Cerebellar cortex (tissue), 1 donor: Measurements from ENCODE around the gene FSCN2.

Source experiments
- DNase-seq: peaks from one replicate; pipeline ENCODE4 v3.0.0-alpha.2; 2015; ENCODE audit warnings: low spot score

Gene FSCN2

DNA sequence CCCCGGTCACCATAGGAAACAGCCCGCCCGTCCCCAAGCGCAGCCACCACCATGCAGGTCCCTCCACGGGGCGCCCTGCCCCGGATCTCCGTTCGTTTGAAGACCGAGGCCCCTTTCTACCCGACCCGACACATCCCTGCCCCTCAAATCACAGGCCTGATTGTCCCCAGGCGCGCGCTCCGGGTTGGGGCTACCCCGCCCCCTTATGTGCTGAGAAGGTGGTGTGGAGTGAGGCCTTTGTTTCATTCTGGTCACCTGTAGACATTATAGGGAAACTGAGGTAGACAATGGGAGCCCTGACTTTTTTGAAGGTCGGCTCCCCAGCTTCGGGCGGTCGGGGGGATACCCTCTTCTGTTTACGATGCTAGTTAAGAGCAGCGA is 14.8 kb upstream of the FSCN2 start:
- DNase-seq, result peak; percentile 77

DNA sequence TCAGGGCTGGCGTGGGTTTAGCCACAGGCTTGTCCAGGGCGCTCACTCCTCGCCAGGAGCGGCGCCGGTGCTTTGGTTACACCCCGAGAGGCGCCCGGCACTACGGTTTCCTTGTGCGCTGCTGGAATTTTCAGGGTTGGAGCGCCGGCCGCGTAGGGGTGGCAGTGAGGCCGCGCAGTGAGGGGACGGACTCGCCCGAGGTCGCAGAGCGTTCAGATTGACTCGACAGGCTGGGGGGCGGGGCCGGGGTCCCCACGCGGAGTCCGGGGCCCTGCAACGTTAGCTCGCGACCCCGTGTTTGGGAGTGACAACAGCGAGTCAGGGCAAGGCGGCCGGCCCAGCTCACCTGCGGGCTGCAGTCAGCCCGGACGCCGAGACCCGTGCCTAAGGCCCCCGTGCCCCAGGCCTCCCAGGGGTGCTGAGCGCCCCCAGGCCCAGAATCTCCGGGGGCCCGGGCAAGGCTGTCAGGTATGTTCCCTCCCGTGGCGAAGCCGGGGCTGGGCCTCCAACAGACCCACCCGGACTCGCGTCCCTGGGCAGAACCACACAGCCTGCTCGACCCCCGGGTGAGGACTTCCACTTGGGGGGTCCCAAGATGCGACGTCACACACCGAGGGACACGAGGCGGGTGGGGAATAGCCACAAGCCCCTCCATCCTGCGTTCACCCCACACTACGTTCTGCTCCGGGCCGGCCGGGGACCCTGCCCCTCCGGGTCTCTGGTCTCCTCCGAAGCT is 14.3 kb upstream of the FSCN2 start:
- DNase-seq, result peak; percentile 75

DNA sequence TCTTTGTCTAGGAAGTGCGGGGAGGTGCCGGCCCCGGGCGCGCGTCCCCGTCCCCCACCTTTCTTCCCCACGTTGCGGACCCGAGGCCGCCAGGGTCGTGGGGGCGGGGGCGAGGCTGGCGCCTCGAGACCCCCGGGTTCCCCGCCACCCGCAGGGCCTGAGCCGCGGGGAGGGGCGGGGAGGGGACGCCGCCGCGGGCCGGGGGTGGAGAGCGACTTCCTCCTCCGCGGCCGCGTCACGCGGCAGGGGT is 13.8 kb upstream of the FSCN2 start:
- DNase-seq, result no peak

DNA sequence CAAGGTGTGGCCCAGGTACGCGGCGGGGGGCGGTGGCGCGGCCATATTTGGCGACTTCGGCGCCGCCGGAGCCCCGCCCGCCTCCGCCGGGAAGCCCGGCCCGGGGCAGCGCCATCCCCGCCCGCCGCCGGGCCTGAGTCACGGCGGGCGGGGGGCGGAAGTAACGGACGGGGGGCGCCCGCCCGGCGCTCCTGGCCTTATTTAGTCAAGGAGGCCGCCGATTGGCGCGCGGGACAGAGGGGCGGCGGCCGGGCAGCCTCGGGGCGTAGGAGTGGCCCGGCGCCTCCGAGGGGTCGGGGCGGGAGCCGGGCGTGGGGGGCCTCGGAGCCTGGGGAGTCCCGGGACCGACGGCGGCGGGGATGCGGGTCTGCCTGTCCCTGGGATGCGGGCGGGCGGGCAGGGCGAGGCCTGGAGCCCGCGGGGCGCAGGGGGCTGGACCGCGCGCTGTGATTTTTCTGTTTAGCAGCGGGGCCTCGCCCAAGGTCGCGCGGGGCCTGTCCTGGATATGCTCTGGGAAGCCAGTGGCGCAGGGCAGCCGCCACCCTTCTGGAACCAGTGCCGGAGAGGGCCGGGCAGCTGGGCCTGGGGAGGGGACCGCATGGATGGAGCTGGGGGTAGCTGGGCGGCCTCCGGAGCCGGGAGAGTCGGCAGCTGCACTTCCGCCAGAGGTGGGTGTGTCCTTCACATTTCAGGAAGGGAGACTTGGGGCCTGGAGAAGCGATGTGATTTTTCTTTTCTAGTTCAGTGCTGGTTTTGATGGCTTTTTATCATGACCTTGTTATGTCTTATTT is 13.2 kb upstream of the FSCN2 start:
- peak; percentile 58 for DNase-seq

DNA sequence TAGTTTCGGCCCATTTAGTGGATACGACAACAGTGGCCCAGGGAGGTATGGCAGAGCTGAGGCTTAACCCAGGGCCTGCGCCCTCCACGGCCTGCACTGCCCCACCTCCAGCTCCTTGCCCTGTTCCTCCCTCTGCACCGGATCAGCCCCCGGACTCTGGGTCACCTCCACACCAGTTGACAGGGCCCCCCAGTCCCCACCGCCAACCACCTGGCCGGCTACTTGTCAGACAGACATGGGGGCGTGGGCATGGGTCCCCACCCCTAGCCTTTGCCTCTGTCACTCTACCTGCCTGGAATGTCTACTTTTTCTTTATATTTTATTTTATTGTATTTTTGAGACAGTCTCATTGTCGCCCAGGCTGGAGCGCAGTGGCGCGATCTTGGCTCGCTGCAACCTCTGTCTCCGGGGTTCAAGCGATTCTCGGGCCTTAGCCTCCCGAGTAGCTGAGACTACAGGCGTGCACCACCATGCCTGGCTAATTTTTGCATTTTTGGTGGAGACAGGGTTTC is 12.6 kb upstream of the FSCN2 start:
- no peak for DNase-seq

DNA sequence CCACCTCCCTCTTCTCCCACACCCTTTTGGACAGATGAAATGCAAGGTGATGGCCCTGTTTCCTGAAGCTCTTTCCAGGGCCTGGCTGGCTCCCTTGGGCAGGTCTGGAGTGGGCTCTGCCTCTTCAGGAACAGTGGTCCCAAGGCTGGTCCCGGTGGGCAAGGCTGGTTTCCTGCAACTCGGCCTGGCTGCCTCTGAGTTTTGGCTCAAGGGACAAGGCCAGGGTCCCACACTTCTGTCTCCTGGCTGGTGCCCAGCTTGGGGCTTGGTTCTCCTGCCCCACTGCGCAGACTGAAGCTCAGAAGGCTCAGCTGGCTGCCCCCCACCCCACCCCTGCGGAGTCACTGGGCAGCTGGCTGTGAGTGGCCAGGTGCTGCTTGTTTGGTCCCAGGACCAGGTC is 11.7 kb upstream of the FSCN2 start:
- no peak for DNase-seq

DNA sequence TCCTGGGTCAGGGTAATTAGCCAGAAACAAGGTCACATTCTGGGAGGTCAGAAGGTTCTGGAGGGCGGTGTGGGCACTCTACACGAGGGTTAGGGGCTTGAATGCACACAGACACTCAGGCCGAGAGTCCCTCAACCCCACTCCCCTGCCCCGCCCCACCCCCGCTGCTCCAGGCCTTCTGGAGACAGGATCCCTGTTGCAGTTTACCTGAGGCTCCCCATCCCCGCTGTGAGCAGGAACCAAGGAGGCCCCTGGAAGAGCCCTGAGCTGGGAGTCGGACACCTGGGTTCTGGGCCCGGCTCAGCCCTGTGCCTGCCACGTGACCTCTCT is 11.2 kb upstream of the FSCN2 start:
- no peak for DNase-seq

DNA sequence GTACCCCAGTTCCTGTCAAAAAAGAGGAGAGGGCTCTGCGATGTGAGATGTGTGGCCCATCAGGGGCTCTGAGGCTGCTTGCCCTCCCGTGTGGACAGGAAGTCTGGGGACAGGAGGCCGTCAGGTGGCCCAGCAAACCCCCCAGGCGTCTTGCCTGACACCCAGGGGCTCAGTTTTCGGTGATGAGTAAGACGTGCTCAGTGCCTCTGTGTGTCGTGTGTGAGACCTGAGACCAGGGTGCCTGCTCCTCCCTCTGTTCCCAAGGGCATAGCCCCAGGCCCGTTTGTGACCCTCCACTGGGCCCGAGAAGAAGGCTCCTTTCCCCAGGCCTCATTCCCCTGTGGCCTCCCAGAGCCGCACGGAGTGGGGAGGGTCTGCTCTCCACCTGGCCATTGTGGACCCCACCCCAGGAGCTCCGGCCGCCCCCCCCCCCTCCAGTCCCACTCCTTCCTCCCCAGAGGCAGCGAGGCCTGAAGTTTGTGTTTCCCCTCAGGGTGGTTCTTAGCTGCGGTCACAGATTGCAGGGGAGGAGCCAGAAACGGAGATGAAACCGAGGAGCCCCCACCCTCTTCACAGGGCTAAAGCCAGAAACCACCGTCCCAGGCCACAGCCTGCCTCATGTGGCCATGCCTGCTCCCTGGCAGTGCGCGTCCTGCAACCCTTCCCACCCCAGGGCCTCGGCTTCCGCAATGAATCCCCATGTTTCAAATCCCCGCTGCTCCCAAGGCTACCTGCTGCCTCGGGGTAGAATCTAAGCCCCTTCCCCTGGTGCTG is 10.7 kb upstream of the FSCN2 start:
- DNase-seq, result no peak

DNA sequence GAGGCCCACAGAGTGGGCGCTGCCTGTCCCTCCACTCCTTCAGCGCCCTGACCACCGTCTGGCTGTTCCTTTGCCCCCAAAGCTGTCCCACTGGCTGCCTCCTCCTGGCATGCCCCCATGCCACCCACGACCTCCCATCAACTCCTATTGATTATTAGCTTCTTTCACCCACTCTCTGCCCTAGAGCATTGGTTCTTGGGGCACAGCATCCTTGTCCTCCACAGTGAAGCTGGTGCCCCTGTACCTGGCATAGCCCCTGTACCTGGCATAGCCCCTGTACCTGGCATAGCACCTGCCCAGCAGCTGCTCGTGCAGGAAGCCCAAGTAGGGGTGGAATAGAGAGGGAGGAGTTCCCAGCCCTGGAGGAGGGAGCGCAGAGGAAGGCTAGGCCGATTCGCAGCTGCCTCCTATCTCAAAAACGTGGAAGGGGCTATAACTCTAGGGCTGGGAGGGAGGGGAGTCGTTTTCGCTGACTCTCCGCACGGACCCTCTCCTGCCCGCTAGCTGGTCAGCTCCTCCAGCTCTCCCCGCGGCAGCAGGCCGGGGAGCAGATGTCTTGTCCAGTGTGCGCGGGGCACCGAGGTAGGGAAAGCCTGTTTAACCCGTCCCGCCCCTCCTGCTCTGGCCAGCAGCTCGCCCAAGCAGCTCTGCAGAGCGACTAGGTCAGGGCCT is 9.9 kb upstream of the FSCN2 start:
- no peak for DNase-seq

DNA sequence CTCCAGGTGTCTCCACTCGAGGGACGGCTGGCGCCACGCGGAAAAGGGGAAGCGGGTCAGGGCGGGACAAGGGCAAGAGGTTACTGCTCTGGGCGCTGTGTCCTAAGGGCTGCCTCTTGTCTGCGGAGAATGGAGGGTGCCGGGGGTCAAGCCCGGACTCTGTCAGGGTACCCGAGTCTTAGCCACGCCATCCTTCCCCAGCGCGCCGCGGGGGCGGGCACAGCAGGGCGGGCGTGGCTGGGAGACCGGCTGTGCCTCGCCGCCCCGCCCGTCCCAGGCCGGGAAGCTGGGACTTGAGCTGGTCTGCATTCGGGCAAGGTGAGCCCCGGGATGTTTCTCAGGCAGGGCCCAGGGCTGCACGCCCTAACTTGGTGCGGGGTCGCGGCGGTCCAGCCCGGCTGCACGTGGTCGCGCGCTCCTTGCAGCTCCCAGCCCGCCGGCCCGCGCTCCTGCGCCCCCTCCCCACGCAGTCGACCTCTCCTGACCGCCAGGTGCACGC is 9.3 kb upstream of the FSCN2 start:
- DNase-seq, result no peak

DNA sequence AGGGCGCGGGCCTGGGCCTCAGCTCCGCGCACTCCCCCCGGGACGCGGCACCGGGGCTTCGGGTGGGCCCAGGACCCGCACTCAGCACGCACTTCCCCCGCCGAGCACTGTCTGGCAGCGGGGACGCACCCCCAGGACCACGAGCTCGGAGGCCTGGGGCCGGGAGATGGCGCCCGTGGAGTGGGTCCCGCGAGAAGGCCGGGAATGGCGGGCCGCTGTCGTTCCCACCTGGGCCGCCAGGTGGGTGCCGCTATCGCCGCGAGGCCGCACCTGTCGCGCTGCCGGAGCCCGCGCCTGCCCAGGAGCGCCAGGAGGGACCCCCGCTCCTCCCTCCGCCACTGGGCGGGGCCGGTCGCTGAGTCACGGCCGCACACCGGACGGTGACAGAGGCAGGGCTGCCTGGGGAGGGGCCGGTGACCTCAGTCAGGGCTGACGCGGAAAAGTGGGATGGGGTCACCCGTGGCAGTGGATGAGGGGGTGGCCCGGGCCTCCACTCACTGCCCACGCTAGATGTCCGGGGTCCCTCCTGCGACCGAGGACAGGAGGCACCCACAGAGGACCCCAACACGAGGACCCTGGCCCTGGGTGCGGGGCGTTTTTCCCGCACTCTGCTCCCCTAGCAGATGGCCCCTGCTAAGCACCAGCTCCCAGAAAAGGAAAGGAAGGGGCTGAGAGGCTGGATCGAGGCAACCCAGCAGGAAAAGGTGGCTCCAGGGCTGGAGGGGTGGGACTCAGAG is 8.7 kb upstream of the FSCN2 start:
- no peak for DNase-seq

DNA sequence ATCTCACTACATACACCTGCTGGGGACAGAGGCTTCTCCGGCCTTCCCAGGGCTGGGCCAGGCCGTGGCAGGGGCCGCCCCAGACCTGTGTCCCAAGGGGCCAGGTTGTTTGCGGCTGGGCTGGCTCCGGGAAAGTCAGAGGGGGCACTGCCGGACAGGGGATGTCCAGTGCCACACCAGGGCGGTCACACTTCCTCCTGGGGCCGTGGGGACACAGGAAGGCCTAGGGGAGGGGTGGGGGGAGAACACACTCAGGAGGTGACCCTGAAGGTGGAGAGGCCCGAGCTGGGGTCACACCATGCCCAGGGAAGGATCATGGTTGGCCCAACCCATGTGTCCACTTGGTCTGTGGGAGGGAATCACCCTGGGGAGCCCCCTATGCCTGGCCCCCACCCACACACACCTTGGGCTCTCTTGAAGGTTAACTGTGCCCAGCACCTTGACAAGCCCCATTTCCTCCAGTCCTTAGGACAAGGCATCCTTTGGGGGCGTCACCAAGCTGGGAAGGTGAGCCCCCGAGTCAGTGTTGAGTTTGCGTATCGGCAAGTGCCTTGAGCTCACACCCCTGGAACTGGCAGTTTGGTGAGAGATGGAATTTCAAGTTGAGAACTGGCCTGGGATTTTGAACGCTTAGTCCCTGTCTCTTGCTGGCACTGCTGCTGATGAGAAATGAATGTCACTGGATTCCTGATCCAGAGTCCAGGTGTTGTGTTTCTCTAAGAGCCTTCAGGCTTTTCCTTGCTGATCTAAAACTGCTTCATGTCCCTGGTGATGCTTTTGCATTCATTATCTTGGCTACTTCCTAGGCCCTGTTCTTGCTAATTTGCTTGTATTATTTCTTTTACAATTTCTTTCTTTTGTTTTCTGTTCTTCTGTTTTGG is 7.9 kb upstream of the FSCN2 start:
- DNase-seq, result no peak

DNA sequence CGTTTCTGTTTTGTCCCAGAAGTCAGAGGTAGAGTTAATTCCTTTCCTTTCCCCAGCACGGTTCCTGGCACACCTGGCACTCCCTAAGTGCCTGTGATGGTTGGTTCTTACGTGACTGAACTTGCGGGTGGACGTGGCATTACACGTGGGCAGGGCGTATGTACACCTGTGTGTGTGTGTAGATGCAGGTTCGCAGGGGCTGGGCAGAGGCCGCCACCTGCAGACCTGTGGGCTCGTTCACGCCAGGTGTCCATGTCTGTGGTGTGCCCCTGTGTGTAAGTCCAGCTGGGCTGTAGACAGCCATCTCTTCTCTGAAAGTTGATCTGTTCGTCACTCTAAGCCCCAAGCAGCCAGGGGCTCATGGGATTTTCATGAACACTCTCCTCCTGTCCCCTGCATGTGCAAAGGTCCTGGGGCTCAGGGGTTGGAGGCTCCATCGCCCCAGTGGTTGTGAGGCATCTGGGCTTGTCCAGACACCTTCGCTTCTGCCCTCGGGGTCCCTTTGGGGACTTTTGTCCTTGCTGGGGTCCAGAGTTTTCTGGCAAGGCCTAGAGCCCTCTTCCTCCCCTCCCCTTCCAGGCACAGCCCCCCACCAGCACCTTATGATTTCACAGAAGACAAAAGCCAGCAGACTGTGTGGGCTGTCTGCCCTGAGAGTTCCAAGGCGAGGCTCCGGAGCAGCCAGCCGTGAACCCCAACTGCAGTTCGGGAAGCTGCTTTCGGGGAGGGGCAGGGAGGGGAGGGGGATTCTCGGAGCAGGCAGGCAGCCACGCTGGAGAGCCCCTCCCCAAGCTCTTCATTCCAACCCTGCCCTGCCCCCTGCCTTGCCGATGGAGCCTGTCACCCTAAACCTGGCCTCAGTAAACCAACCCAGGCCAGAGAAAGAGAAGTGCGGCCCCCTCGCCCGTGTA is 5.4 kb upstream of the FSCN2 start:
- DNase-seq, result peak; percentile 57

DNA sequence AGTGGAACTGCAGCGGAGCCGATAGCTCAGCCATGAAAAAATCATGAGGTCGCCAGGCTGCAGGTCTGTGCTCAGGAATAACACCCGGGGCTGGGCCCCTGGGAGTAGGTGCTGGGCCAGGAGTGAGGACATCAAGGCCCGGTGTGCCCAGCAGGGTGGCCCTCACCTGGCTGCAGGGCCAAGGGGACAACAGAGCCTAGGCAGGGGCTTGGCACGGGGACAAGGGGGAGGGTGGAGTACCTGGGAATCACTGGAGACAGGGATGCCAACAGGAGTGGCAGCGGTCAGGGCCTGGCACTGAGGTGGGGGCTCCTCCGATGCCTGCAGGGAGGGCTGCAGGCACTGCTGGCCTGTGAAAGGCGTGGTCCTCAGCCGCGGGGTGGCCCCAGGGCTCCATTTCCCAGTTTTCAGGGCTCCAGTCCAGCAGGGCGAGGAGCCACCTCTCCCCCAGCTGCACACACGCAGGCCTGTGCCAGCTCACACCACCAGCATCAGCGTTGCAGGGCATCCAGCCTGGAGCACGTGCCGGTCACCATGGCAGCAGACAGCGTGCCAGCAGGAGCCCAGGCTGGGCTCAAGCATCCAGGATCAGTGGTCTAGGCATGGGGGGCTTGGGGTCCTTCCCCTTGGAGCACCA is 4.7 kb upstream of the FSCN2 start:
- DNase-seq, result no peak

DNA sequence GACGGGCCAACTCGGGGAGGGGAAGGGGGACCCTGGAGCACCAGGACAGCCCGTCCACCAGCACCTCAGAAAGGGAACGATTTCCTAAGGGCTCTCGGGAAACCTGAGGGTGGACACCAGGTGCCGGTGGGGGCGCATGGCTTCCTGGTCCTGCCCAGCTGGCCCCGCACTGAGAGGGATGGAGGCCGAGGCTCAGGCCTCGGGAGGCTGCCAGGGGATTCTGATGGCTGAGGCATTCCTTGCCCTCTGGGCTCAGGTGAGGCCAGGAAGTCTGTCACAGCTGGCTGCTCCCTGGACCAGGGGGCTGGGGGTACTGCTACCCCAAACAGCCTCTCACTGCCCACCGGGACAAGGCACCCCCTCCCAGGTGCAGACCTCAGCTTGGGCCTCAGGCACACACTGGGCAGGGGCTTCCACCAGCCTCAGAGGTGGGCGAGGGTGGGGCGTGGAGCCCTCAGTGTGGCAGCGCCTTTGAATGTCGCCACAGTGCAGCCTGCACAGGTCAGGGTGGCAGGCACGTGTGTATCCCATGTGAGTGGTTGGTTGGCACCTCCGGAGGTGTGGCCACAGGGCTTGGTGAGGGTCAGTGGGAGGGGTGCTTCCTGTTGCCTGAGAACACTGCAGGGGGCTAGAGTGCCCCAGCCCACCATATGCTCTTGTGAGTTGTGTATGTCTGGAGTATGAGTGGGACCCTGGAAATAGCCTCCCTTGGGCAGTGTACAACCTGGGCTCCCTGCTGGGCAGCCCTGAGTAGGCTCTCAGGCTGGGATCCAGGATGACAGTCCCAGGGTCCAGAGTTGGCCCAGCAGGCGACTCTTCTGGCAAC is 3.9 kb upstream of the FSCN2 start:
- no peak for DNase-seq

DNA sequence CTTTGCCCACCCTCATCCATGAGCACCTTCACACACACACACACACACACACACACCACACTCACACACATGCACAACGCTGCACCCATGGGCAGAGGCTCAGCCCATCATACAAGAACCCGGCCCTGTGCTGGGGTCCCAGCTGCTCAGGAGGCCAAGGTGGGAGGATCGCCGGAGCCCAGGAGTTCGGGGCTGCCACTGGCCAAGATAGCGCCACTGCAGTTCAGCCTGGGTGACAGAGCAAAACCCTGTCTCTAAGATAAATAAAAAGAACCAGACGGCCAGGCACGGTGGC is 3.4 kb upstream of the FSCN2 start:
- DNase-seq, result no peak

DNA sequence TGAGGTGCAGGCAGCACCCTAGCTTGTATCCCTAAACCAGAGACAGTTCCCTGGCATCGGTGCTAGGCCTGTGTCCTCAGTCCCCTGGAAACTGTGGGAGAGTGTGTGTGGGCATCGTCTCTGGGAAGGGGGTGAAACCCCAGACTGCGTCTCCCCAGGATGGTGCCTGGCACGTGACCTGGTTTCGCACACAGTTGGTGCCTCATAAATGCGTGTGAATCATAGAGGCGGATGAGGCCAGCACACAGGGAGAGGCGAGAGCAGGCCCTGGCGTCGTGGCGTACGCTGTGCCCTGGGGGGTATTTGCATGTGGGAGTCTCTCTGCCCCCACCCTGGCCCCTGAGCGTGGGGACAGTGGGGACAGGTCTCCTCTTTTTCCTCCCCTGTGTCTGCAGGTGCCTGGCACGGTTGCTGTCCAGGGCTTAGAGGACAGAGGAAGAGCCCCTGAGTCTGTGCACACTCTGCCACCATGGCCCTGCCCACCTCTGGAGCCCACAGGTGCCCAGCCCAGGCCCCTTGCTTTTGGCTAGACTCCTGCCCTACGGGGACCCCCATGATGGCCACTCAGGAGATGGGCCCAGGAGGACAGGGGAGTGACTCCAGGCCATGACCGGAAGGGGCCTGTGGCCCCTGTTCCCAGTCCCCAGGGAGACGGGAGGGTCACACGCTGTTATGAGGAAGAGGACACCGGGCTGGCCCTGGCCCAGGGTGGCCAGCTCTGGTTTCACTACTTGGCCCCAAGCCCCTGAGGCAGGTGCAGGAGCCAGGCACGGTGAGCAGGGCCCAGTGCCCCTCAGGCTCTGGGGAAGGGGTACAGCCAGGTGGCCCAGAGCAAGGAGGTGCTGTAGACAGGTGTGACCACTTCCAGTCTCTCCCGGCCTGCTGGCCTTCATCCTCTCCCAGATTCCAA is 1.3 kb upstream of the FSCN2 start:
- no peak for DNase-seq

DNA sequence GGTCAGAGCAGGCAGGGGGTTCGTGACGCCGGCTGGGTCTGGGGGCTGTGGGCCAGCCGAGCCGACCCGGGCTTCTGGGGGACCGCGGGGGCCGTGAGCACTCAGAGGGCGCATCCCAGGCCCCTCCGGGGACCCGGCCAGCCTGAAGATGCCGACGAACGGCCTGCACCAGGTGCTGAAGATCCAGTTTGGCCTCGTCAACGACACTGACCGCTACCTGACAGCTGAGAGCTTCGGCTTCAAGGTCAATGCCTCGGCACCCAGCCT is 140 bp downstream of the FSCN2 start:
- no peak for DNase-seq
